Neural progenitor cell (in vitro differentiated cells): ENCODE measurements around the gene VWA3B. TPM values are rescaled to one million over a fixed set of nuclear protein-coding genes. Genes with fewer than 3 reads are reported as not detected.
A peak's percentile ranks its signal among the peaks of the same experiment; 100 is the strongest.

Experiments used
- DNase-seq: peaks from one replicate; pipeline ENCODE4 v3.0.0-alpha.2; 2016; ENCODE audit warnings: low spot score
- H2AFZ ChIP-seq: fragments of 200-600 bp; sonication (generic); replicated peaks from 2 replicates; pipeline ENCODE4 v1.6.1; 2016; ENCODE audit warnings: antibody characterized with exemption
- H3F3A ChIP-seq: fragments of 200-600 bp; sonication (generic); 2 replicates; pipeline ENCODE4 v1.6.1; 2016; ENCODE audit warnings: antibody characterized with exemption, low read depth
- H3K27ac ChIP-seq: fragments of 200-600 bp; sonication (generic); 2 replicates; pipeline ENCODE4 v1.5.1; 2016; ENCODE audit warnings: mild to moderate bottlenecking
- H3K27me3 ChIP-seq: fragments of 200-600 bp; sonication (generic); 2 replicates; pipeline ENCODE4 v1.6.1; 2016; ENCODE audit warnings: mild to moderate bottlenecking, moderate library complexity
- H3K36me3 ChIP-seq: fragments of 200-600 bp; sonication (generic); 2 replicates; pipeline ENCODE4 v1.5.1; 2016
- H3K4me1 ChIP-seq: fragments of 200-600 bp; sonication (generic); 2 replicates; pipeline ENCODE4 v1.6.1; 2016; ENCODE audit warnings: mixed run types
- H3K4me2 ChIP-seq: fragments of 200-600 bp; sonication (generic); 2 replicates; pipeline ENCODE4 v1.6.1; 2016
- H3K4me3 ChIP-seq: fragments of 200-600 bp; sonication (generic); 2 replicates; pipeline ENCODE4 v1.5.1; 2016
- H3K79me2 ChIP-seq: fragments of 200-600 bp; sonication (generic); 2 replicates; pipeline ENCODE4 v1.6.1; 2016; ENCODE audit warnings: low read depth
- H3K9ac ChIP-seq: fragments of 200-600 bp; sonication (generic); 2 replicates; pipeline ENCODE4 v1.6.1; 2016
- H3K9me3 ChIP-seq: fragments of 200-600 bp; sonication (generic); 2 replicates; pipeline ENCODE4 v1.5.1; 2016; ENCODE audit warnings: low read depth
- H4K20me1 ChIP-seq: fragments of 200-600 bp; sonication (generic); 2 replicates; pipeline ENCODE4 v1.6.1; 2016; ENCODE audit warnings: low read depth
- H3K27ac Mint-ChIP-seq: 3 replicates; pipeline ENCODE4 v1.8.0; 2021; ENCODE audit warnings: mixed read lengths
- H3K27me3 Mint-ChIP-seq: 2 replicates; pipeline ENCODE4 v1.8.0; 2022; ENCODE audit warnings: low read depth, mild to moderate bottlenecking, inconsistent platforms, moderate library complexity, mixed read lengths; ENCODE audit not compliant: insufficient read depth
- H3K36me3 Mint-ChIP-seq: 3 replicates; pipeline ENCODE4 v1.8.0; 2021; ENCODE audit warnings: mixed read lengths
- H3K4me1 Mint-ChIP-seq: 3 replicates; pipeline ENCODE4 v1.8.0; 2021; ENCODE audit warnings: mixed read lengths
- H3K4me3 Mint-ChIP-seq: 3 replicates; pipeline ENCODE4 v1.8.0; 2021; ENCODE audit warnings: mild to moderate bottlenecking, moderate library complexity, mixed read lengths
- H3K9me3 Mint-ChIP-seq: 3 replicates; pipeline ENCODE4 v1.8.0; 2020; ENCODE audit warnings: mixed read lengths
- CTCF ChIP-seq: fragments of 200-600 bp; sonication (generic); IDR thresholded peaks from 2 replicates; pipeline ENCODE4 v1.5.1; 2017; ENCODE audit warnings: antibody characterized with exemption, mild to moderate bottlenecking
- EZH2 ChIP-seq: fragments of 200-600 bp; sonication (generic); IDR thresholded peaks from 2 replicates; pipeline ENCODE4 v1.6.1; 2017; ENCODE audit warnings: antibody characterized with exemption, mild to moderate bottlenecking, moderate library complexity
- EZH2phosphoT487 ChIP-seq: fragments of 200-600 bp; sonication (generic); IDR thresholded peaks from 2 replicates; pipeline ENCODE4 v1.6.1; 2017; ENCODE audit warnings: antibody characterized with exemption
- total RNA-seq: library from RNA; depleted of rRNA; stranded (reverse); fragments of >200 nt; gene quantifications from 2 replicates; pipeline ENCODE4 v1.2.3, GENCODE V29; 2015; ENCODE audit warnings: low replicate concordance

Gene VWA3B
- total RNA-seq, 1 donor from 2014 or later = not detected

- H3F3A ChIP-seq = peaks cover 5% of the 10 kb centered on the region
- no peak for DNase-seq
- TF ChIP-seq EZH2 (no peak), EZH2phosphoT487 (no peak), CTCF (no peak)
- H3K79me2 ChIP-seq = no peaks in the 10 kb centered on the region
- no peak overlapping the region for H3K27ac ChIP-seq
- no peak overlapping the region for H3K4me2 ChIP-seq
- no peaks in the 10 kb centered on the region for H3K27me3 ChIP-seq
- H3K4me3 ChIP-seq = no peak overlapping the region
- no peaks in the 10 kb centered on the region for H3K36me3 Mint-ChIP-seq
- H3K4me1 Mint-ChIP-seq = peaks cover 2% of the 10 kb centered on the region
- H3K27ac Mint-ChIP-seq = no peak overlapping the region
- no peaks in the 10 kb centered on the region for H3K9me3 Mint-ChIP-seq
- H3K27me3 Mint-ChIP-seq = peaks cover 2% of the 10 kb centered on the region
- no peaks in the 10 kb centered on the region for H3K36me3 ChIP-seq
- peaks cover 8% of the 10 kb centered on the region for H3K4me1 ChIP-seq
- no peaks in the 10 kb centered on the region for H3K9me3 ChIP-seq
- H4K20me1 ChIP-seq = no peaks in the 10 kb centered on the region
- no peak overlapping the region for H2AFZ ChIP-seq
- H3K4me3 Mint-ChIP-seq = no peak overlapping the region
- H3K9ac ChIP-seq = no peak overlapping the region
Measured at GRCh38 chr2:98172150-98172765, 85.3 kb downstream of the VWA3B start.

DNA sequence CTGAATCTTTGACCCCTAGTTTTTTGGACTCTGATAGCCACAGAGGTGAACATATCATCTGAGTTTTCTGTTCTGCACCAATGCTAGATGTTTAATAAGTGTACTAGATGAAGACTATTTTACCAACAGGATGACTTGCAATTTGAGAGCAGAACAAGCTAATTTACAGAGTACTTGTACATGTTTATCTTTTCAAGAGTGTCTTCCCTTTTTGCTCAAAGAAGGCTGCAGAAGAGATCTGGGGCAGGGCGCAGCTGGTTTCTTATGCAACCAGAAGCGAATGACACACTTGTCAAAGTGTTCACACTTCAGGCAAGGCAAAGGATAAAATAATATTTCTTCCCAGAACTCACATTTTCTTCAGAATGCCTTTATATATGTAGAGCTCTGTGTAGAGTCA, 86.0 kb downstream of the VWA3B start:
- H3K4me2 ChIP-seq = no peak overlapping the region
- Mint-ChIP-seq H3K27ac (no peak overlapping the region), H3K36me3 (no peaks in the 10 kb centered on the region), H3K9me3 (no peaks in the 10 kb centered on the region), H3K4me3 (no peak overlapping the region), H3K4me1 (peaks cover 9% of the 10 kb centered on the region), H3K27me3 (peaks cover 2% of the 10 kb centered on the region)
- no peak overlapping the region for H3K27ac ChIP-seq
- peaks cover 15% of the 10 kb centered on the region for H3K4me1 ChIP-seq
- TF ChIP-seq EZH2phosphoT487 (no peak), EZH2 (no peak), CTCF (no peak)
- H2AFZ ChIP-seq = no peak overlapping the region
- no peak for DNase-seq
- H3K4me3 ChIP-seq = no peak overlapping the region
- H3F3A ChIP-seq = peaks cover 5% of the 10 kb centered on the region
- no peak overlapping the region for H3K9ac ChIP-seq
- H4K20me1 ChIP-seq = no peaks in the 10 kb centered on the region
- H3K27me3 ChIP-seq = no peaks in the 10 kb centered on the region
- no peaks in the 10 kb centered on the region for H3K79me2 ChIP-seq
- no peaks in the 10 kb centered on the region for H3K9me3 ChIP-seq
- H3K36me3 ChIP-seq = no peaks in the 10 kb centered on the region

DNA sequence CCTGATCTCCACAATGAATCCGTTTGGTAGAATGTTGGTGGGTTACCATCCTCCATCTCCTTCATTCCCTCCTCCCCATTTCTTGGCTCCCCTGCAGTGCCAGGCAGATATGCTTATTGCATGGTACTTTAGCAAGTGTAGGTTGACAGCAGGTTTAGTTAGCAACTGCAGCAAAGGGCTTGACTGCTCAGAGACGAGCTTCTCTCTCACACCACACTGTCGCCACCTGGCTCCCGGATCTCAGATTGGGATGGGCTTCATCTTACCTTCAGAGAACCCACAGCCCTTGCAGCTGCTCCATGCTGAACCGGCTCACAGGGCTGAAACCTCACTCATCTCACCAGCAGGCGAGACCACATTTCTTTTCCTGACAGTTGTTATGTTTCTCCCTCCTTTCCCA, 88.8 kb downstream of the VWA3B start:
- Histone ChIP-seq H4K20me1 (no peaks in the 10 kb centered on the region), H3K9ac (no peak overlapping the region), H2AFZ (no peak overlapping the region), H3K4me1 (peaks cover 21% of the 10 kb centered on the region), H3K4me3 (no peak overlapping the region), H3K27ac (no peak overlapping the region), H3K27me3 (no peaks in the 10 kb centered on the region), H3K36me3 (no peaks in the 10 kb centered on the region), H3F3A (peaks cover 5% of the 10 kb centered on the region), H3K79me2 (no peaks in the 10 kb centered on the region), H3K4me2 (no peak overlapping the region), H3K9me3 (no peaks in the 10 kb centered on the region)
- Mint-ChIP-seq H3K9me3 (no peaks in the 10 kb centered on the region), H3K4me1 (peaks cover 14% of the 10 kb centered on the region), H3K27ac (peak overlapping the region; percentile 50), H3K36me3 (no peaks in the 10 kb centered on the region), H3K4me3 (no peak overlapping the region), H3K27me3 (peaks cover 2% of the 10 kb centered on the region)
- TF ChIP-seq CTCF (no peak), EZH2phosphoT487 (no peak), EZH2 (no peak)
- DNase-seq = peak; percentile 16
